H9 (cell line): ENCODE measurements around the gene OR2A5. TPM values are rescaled to one million over a fixed set of nuclear protein-coding genes. Genes with fewer than 3 reads are reported as not detected.

Experiments
- DNase-seq: peaks from one replicate; pipeline ENCODE4 v3.0.0-alpha.2; 2017
- H2AFZ ChIP-seq: one replicate; pipeline ENCODE4 v1.6.1; 2013; ENCODE audit warnings: mild to moderate bottlenecking, low read length, control low read depth, moderate library complexity
- H2AK5ac ChIP-seq: 2 replicates; pipeline ENCODE4 v1.6.1; 2013; ENCODE audit warnings: low read length, control low read depth, mixed read lengths; ENCODE audit not compliant: insufficient read length
- H2BK120ac ChIP-seq: one replicate; pipeline ENCODE4 v1.6.1; 2013; ENCODE audit warnings: low read depth, mild to moderate bottlenecking, low read length, control low read depth, inconsistent platforms; ENCODE audit not compliant: poor library complexity, severe bottlenecking
- H2BK12ac ChIP-seq: 2 replicates; pipeline ENCODE4 v1.6.1; 2013; ENCODE audit warnings: low read length, control low read depth, mixed read lengths, low read depth; ENCODE audit not compliant: insufficient read length
- H2BK15ac ChIP-seq: 2 replicates; pipeline ENCODE4 v1.6.1; 2013; ENCODE audit warnings: low read depth, low read length, control low read depth
- H2BK20ac ChIP-seq: one replicate; pipeline ENCODE4 v1.6.1; 2013; ENCODE audit warnings: low read depth, mild to moderate bottlenecking, low read length, control low read depth, inconsistent platforms; ENCODE audit not compliant: poor library complexity, severe bottlenecking
- H2BK5ac ChIP-seq: 2 replicates; pipeline ENCODE4 v1.6.1; 2013; ENCODE audit warnings: low read length, control low read depth, mixed read lengths; ENCODE audit not compliant: insufficient read length
- H3K14ac ChIP-seq: 2 replicates; pipeline ENCODE4 v1.6.1; 2013; ENCODE audit warnings: low read length, control low read depth; ENCODE audit not compliant: insufficient read depth
- H3K18ac ChIP-seq: 2 replicates; pipeline ENCODE4 v1.6.1; 2013; ENCODE audit warnings: low read depth, mild to moderate bottlenecking, mixed read lengths, low read length, control low read depth; ENCODE audit not compliant: insufficient read length
- H3K23ac ChIP-seq: 2 replicates; pipeline ENCODE4 v1.6.1; 2013; ENCODE audit warnings: low read length, control low read depth, mixed read lengths, low read depth; ENCODE audit not compliant: insufficient read length
- H3K23me2 ChIP-seq: 2 replicates; pipeline ENCODE4 v1.6.1; 2013; ENCODE audit warnings: low read depth, mild to moderate bottlenecking, mixed read lengths, low read length, control low read depth; ENCODE audit not compliant: insufficient read length, poor library complexity, severe bottlenecking
- H3K27ac ChIP-seq: 2 replicates; pipeline ENCODE4 v1.5.1; 2013; ENCODE audit warnings: low read length, control low read depth, mixed read lengths, low read depth; ENCODE audit not compliant: insufficient read length
- H3K27me3 ChIP-seq: 2 replicates; pipeline ENCODE4 v1.6.1; 2013; ENCODE audit warnings: low read length, control low read depth, inconsistent platforms; ENCODE audit not compliant: insufficient read depth
- H3K4ac ChIP-seq: 2 replicates; pipeline ENCODE4 v1.6.1; 2013; ENCODE audit warnings: low read depth, mild to moderate bottlenecking, control low read depth, inconsistent platforms, low read length, moderate library complexity
- H3K4me1 ChIP-seq: 2 replicates; pipeline ENCODE4 v1.6.1; 2013; ENCODE audit warnings: low read length, control low read depth, inconsistent platforms; ENCODE audit not compliant: insufficient read depth
- H3K4me2 ChIP-seq: 2 replicates; pipeline ENCODE4 v1.6.1; 2013; ENCODE audit warnings: low read length, control low read depth, mixed read lengths; ENCODE audit not compliant: insufficient read length, insufficient read depth
- H3K56ac ChIP-seq: 2 replicates; pipeline ENCODE4 v1.6.1; 2013; ENCODE audit warnings: low read depth, mild to moderate bottlenecking, mixed read lengths, low read length, control low read depth; ENCODE audit not compliant: insufficient read length
- H3K79me1 ChIP-seq: 2 replicates; pipeline ENCODE4 v1.6.1; 2013; ENCODE audit warnings: low read depth, mild to moderate bottlenecking, moderate library complexity, low read length, control low read depth, inconsistent platforms; ENCODE audit not compliant: insufficient read depth, poor library complexity, severe bottlenecking
- H3K79me2 ChIP-seq: 2 replicates; pipeline ENCODE4 v1.6.1; 2013; ENCODE audit warnings: low read length, control low read depth, inconsistent platforms; ENCODE audit not compliant: insufficient read depth
- H3K9ac ChIP-seq: 2 replicates; pipeline ENCODE4 v1.6.1; 2013; ENCODE audit warnings: low read length, control low read depth, mixed read lengths; ENCODE audit not compliant: insufficient read length; ENCODE audit errors: extremely low read depth
- H3K9me3 ChIP-seq: one replicate; pipeline ENCODE4 v1.6.1; 2013; ENCODE audit warnings: low read depth, low read length, inconsistent platforms; ENCODE audit not compliant: control insufficient read depth
- H3T11ph ChIP-seq: one replicate; pipeline ENCODE4 v1.6.1; 2013; ENCODE audit warnings: mild to moderate bottlenecking, low read length, control low read depth, inconsistent platforms
- H4K20me1 ChIP-seq: one replicate; pipeline ENCODE4 v1.6.1; 2013; ENCODE audit not compliant: control insufficient read depth, insufficient read length, insufficient read depth
- H4K5ac ChIP-seq: 2 replicates; pipeline ENCODE4 v1.6.1; 2013; ENCODE audit warnings: low read depth, mild to moderate bottlenecking, mixed read lengths, low read length, control low read depth; ENCODE audit not compliant: insufficient read length
- H4K8ac ChIP-seq: replicated peaks from 2 replicates; pipeline ENCODE4 v1.6.1; 2013; ENCODE audit warnings: low read length, control low read depth, mixed read lengths, low read depth; ENCODE audit not compliant: insufficient read length
- H4K91ac ChIP-seq: 2 replicates; pipeline ENCODE4 v1.6.1; 2013; ENCODE audit warnings: low read depth, mild to moderate bottlenecking, moderate library complexity, mixed read lengths, low read length, control low read depth; ENCODE audit not compliant: insufficient read length
- H3K27ac Mint-ChIP-seq, 3 experiments: 2 replicates in 2 of 3; 3 replicates in 1 of 3; pipeline ENCODE4 v1.8.0; 2020 to 2021; ENCODE audit warnings: mixed read lengths in 3 of 3, mild to moderate bottlenecking in 1 of 3, moderate library complexity in 1 of 3
- H3K27me3 Mint-ChIP-seq: 2 replicates; pipeline ENCODE4 v1.8.0; 2021; ENCODE audit warnings: low read depth, mild to moderate bottlenecking, moderate library complexity, mixed read lengths
- H3K36me3 Mint-ChIP-seq, 3 experiments: 2 replicates in 2 of 3; 3 replicates in 1 of 3; pipeline ENCODE4 v1.8.0; 2020 to 2021; ENCODE audit warnings: low read depth in 3 of 3, mixed read lengths in 3 of 3; ENCODE audit not compliant: insufficient read depth in 1 of 3
- H3K4me1 Mint-ChIP-seq, 2 experiments: 2 replicates each; pipeline ENCODE4 v1.8.0; 2020; ENCODE audit warnings: mixed read lengths in 2 of 2
- H3K4me3 Mint-ChIP-seq, 2 experiments: 2 replicates in 1 of 2; 3 replicates in 1 of 2; pipeline ENCODE4 v1.8.0; 2020 to 2021; ENCODE audit warnings: mild to moderate bottlenecking in 2 of 2, mixed read lengths in 2 of 2, moderate library complexity in 1 of 2
- H3K9me3 Mint-ChIP-seq, 2 experiments: 2 replicates in 1 of 2; 3 replicates in 1 of 2; pipeline ENCODE4 v1.8.0; 2020; ENCODE audit warnings: mild to moderate bottlenecking in 2 of 2, mixed read lengths in 2 of 2, moderate library complexity in 1 of 2
- total RNA-seq: library from RNA; stranded (reverse); gene quantifications from 2 replicates; pipeline ENCODE4 v1.2.1, GENCODE V29; 2021
- TF ChIP-seq, protein P1 (sequence below): fragments of 200-600 bp; sonication (generic); conservative IDR thresholded peaks from 3 replicates; pipeline ENCODE4 v1.8.0; 2021; ENCODE audit warnings: antibody characterized with exemption, mild to moderate bottlenecking

The OR2A5 gene
- total RNA-seq, 1 experiment from 2014 or later: not detected

- Histone ChIP-seq H3K27me3 (no peaks in the 10 kb centered on the region), H4K91ac (no peak overlapping the region), H4K5ac (no peak overlapping the region), H2AK5ac (no peak overlapping the region), H3K4me1 (no peaks in the 10 kb centered on the region), H3T11ph (no peak overlapping the region), H4K20me1 (no peaks in the 10 kb centered on the region), H3K27ac (no peak overlapping the region), H3K79me2 (no peaks in the 10 kb centered on the region), H3K4ac (no peak overlapping the region), H2AFZ (no peak overlapping the region), H2BK15ac (no peak overlapping the region), H3K9ac (no peak overlapping the region), H3K14ac (no peak overlapping the region), H3K56ac (no peak overlapping the region), H3K4me2 (no peak overlapping the region), H3K18ac (no peak overlapping the region), H3K9me3 (no peaks in the 10 kb centered on the region), H2BK120ac (no peak overlapping the region), H3K23ac (no peak overlapping the region), H2BK20ac (no peak overlapping the region), H3K79me1 (no peaks in the 10 kb centered on the region), H2BK5ac (no peak overlapping the region), H2BK12ac (no peak overlapping the region), H3K23me2 (no peaks in the 10 kb centered on the region), H4K8ac (no peak overlapping the region)
- Mint-ChIP-seq H3K4me3 (no peak overlapping the region), H3K36me3 (no peaks in the 10 kb centered on the region), H3K27me3 (no peaks in the 10 kb centered on the region), H3K4me1 (no peaks in the 10 kb centered on the region; a peak in 1 of 4 replicates), H3K27ac (no peak overlapping the region), H3K9me3 (no peaks in the 10 kb centered on the region)
- TF ChIP-seq, protein P1, sequence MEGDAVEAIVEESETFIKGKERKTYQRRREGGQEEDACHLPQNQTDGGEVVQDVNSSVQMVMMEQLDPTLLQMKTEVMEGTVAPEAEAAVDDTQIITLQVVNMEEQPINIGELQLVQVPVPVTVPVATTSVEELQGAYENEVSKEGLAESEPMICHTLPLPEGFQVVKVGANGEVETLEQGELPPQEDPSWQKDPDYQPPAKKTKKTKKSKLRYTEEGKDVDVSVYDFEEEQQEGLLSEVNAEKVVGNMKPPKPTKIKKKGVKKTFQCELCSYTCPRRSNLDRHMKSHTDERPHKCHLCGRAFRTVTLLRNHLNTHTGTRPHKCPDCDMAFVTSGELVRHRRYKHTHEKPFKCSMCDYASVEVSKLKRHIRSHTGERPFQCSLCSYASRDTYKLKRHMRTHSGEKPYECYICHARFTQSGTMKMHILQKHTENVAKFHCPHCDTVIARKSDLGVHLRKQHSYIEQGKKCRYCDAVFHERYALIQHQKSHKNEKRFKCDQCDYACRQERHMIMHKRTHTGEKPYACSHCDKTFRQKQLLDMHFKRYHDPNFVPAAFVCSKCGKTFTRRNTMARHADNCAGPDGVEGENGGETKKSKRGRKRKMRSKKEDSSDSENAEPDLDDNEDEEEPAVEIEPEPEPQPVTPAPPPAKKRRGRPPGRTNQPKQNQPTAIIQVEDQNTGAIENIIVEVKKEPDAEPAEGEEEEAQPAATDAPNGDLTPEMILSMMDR: no peak
- DNase-seq: no peak
These were observed 13.4 kb upstream of the OR2A5 start for GRCh38 chr7:144035385-144035784.
